Osteocyte (in vitro differentiated cells): ENCODE results near the gene USP7. TPM values are rescaled to one million over a fixed set of nuclear protein-coding genes. Genes with fewer than 3 reads are reported as not detected.
"Not testable (repeated sequence)": the region's sequence is repeated elsewhere in the genome, so short reads cannot be mapped to it uniquely, and the experiment has no call there.

Experiments
- DNase-seq: peaks from one replicate; pipeline ENCODE4 v3.0.0; 2021; ENCODE audit warnings: mixed read lengths; ENCODE audit not compliant: unreplicated experiment; ENCODE audit errors: extremely low spot score
- H3K27ac Mint-ChIP-seq: one replicate; pipeline ENCODE4 v1.8.0; 2021; ENCODE audit warnings: mild to moderate bottlenecking, mixed read lengths; ENCODE audit not compliant: unreplicated experiment
- H3K27me3 Mint-ChIP-seq: one replicate; pipeline ENCODE4 v1.8.0; 2021; ENCODE audit warnings: mixed read lengths; ENCODE audit not compliant: unreplicated experiment
- H3K36me3 Mint-ChIP-seq: one replicate; pipeline ENCODE4 v1.8.0; 2021; ENCODE audit warnings: mixed read lengths; ENCODE audit not compliant: unreplicated experiment
- H3K4me1 Mint-ChIP-seq: one replicate; pipeline ENCODE4 v1.8.0; 2021; ENCODE audit warnings: mixed read lengths; ENCODE audit not compliant: unreplicated experiment
- H3K4me3 Mint-ChIP-seq: one replicate; pipeline ENCODE4 v1.8.0; 2021; ENCODE audit warnings: mild to moderate bottlenecking, moderate library complexity, mixed read lengths; ENCODE audit not compliant: unreplicated experiment
- H3K9me3 Mint-ChIP-seq: one replicate; pipeline ENCODE4 v1.8.0; 2021; ENCODE audit warnings: mixed read lengths; ENCODE audit not compliant: unreplicated experiment
- total RNA-seq: library from RNA; stranded (reverse); gene quantifications from 2 replicates; pipeline ENCODE4 v1.2.1, GENCODE V29; 2021
- TF ChIP-seq, protein P1 (sequence below): fragments of 200-600 bp; sonication (generic); IDR thresholded peaks from 2 replicates; pipeline ENCODE4 v1.5.0; 2021; ENCODE audit warnings: antibody characterized with exemption, mild to moderate bottlenecking, moderate library complexity

USP7 gene
- total RNA-seq, 1 donor from 2014 or later = 88.2 TPM

DNA sequence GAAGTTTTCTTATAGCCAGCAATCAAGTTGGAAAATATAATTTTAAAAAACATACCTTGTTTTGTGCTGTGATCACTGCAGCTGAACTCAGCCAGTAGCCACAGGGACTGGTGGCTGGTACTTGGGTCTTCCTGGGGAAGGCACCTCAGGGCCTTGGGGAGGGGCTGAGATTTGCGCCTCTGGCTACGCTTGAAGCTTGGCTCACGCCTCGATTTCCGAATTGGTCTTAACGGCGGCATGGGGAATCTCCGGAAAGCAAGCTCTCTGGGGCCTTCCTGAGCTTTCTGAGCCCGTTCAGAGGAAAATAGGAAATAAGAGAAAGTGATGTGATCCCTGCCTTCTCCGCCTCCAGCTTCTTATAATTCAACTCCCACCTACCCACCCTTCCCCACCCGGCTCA lies 11.3 kb upstream of the USP7 start:
- peaks cover 14% of the 10 kb centered on the region for H3K4me1 Mint-ChIP-seq
- no peak overlapping the region for H3K27ac Mint-ChIP-seq
- TF ChIP-seq, protein P1, sequence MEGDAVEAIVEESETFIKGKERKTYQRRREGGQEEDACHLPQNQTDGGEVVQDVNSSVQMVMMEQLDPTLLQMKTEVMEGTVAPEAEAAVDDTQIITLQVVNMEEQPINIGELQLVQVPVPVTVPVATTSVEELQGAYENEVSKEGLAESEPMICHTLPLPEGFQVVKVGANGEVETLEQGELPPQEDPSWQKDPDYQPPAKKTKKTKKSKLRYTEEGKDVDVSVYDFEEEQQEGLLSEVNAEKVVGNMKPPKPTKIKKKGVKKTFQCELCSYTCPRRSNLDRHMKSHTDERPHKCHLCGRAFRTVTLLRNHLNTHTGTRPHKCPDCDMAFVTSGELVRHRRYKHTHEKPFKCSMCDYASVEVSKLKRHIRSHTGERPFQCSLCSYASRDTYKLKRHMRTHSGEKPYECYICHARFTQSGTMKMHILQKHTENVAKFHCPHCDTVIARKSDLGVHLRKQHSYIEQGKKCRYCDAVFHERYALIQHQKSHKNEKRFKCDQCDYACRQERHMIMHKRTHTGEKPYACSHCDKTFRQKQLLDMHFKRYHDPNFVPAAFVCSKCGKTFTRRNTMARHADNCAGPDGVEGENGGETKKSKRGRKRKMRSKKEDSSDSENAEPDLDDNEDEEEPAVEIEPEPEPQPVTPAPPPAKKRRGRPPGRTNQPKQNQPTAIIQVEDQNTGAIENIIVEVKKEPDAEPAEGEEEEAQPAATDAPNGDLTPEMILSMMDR = no peak
- H3K36me3 Mint-ChIP-seq = no peaks in the 10 kb centered on the region
- H3K4me3 Mint-ChIP-seq = no peak overlapping the region
- no peaks in the 10 kb centered on the region for H3K9me3 Mint-ChIP-seq
- peaks cover 6% of the 10 kb centered on the region for H3K27me3 Mint-ChIP-seq
- DNase-seq = no peak

DNA sequence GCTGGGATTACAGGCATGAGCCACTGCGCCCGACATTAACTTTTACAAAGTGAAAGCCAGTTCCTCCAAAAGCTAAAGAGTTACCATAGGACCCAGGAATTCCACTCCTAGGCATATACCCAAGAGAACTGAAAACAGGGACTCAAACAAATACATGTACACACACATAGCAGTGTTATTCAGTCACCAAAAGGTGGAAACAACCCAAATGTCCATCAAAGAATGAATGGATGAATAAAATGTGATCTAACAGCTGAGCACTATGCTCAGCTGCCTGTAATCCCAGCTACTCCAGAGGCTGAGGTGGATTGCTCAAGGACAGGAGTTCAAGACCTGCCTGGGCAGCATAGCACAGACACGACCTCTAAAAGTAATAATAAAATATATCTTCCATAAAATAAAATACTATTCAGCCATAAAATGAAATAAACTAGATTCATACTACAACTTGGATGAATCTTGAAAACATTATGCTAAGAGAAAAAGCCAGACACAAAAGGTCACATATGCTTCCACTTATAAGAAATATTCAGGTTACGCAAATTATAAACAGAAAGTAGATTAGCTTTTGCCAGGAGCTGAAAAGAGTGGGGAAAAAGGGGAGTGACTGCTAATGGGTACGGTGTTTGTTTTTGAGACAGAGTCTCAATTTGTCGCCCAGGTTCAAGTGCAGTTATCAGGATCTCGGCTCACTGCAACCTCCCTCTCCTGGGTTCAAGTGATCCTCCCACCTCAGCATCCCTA lies 9.3 kb upstream of the USP7 start:
- no peaks in the 10 kb centered on the region for H3K36me3 Mint-ChIP-seq
- H3K4me1 Mint-ChIP-seq = peaks cover 14% of the 10 kb centered on the region
- no peaks in the 10 kb centered on the region for H3K9me3 Mint-ChIP-seq
- TF ChIP-seq, protein P1 = no peak
- peaks cover 6% of the 10 kb centered on the region for H3K27me3 Mint-ChIP-seq
- no peak for DNase-seq
- no peak overlapping the region for H3K4me3 Mint-ChIP-seq
- no peak overlapping the region for H3K27ac Mint-ChIP-seq

DNA sequence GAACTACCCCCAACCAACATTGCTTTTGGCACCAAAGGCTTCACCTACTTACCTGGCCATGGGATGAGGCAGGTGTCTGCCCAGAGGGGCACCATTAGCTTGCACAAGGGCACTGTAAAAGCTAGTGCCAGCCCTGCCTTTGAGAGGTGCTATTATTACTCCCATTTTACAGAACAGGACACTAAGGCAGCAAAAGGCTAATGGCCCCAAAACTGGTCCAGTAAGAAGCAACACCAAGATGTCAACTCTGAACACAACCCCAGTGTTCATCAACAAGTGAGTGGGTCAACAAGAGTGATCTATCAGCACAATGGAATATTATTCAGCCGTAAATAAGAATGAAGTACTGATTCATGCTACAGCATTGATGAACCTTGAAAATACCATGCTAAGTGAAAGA lies 7.7 kb upstream of the USP7 start:
- TF ChIP-seq, protein P1 = no peak
- H3K27me3 Mint-ChIP-seq = no peaks in the 10 kb centered on the region
- H3K9me3 Mint-ChIP-seq = no peaks in the 10 kb centered on the region
- no peak for DNase-seq
- H3K36me3 Mint-ChIP-seq = no peaks in the 10 kb centered on the region
- H3K4me1 Mint-ChIP-seq = peaks cover 14% of the 10 kb centered on the region
- no peak overlapping the region for H3K4me3 Mint-ChIP-seq
- H3K27ac Mint-ChIP-seq = no peak overlapping the region

DNA sequence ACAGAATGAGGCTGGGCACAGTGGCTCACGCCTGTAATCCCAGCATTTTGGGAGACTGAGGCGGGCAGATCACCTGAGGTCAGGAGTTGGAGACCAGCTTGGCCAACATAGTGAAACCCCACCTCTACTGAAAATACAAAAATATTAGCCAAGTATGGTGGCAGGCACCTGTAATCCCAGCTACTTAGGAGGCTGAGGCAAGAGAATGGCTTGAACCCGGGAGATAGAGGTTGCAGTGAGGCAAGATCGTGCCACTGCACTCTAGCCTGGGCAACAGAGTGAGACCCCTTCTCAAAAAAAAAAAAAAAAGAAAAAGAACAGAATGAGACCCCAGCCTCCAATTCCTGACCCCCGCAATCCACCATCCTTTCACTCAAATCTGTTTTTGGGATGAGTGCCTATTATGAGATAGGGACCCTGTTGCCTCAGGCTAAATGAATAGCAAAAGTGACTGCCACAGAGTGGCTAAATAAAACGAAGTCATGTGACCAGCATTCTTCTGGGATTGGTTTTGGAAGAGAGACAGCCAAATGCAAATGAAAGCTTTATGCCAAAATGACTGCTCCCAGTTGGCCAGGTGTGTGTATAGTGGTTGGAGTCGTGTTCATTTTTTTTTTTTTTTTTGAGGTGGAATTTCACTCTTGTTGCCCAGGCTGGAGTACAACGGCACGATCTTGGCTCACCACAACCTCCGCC lies 5.6 kb upstream of the USP7 start:
- not testable (repeated sequence) for H3K27me3 Mint-ChIP-seq, H3K27ac Mint-ChIP-seq, DNase-seq

DNA sequence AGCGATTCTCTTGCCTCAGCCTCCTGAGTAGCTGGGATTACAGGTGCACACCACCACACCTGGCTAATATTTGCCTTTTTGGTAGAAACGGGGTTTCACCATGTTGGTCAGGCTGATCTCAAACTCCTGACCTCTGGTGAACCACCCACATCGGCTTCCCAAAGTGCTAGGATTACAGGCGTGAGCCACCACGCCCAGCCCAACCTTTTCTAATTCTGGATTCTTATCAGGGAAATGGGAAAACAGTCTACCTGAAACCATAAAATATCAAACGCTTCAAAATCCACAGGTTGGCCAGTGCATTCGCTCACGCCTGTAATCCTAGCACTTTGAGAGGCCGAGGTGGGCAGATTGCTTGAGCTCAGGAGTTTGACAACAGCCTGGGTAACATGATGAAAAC lies 4.3 kb upstream of the USP7 start:
- H3K27me3 Mint-ChIP-seq, DNase-seq: not testable (repeated sequence)

More for the DNA sequence above, 5.6 kb upstream of the USP7 start:
- H3K4me1 Mint-ChIP-seq = peaks cover 14% of the 10 kb centered on the region
- not testable (repeated sequence) for H3K36me3 Mint-ChIP-seq, H3K9me3 Mint-ChIP-seq, H3K4me3 Mint-ChIP-seq

DNA sequence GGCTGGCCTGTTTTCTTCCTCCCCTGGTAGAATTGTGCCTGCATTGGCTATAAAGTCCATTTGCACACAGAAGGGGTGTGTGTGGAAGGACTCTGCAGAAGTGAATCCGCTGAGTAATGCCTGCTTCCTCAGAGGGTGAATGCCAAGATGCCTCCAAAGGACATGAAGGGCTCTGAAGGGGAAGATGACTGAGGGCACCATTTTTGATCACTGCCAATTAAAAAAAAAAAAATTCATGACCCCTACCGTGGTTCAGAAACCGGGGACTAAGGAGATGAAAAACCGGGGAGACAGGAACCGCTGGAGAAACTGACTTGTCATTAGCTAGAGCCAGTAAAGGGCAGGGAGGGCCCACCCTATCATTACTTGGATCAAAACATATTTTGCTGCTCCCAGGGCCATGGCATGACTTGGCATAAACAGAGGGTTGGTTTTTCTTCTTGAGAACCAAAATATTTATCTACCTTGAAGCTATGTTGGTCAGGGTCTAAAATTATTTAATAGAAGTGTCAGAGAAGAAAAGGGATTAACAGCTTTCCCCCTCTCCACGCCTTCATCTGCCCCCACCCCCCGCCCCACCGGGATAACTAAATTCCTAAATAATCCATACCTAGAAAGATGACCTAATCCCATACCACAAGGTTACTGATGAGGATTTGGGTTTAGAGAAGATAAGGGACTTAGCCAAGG lies 3.6 kb upstream of the USP7 start:
- peaks cover 4% of the 10 kb centered on the region for H3K4me1 Mint-ChIP-seq
- H3K27me3 Mint-ChIP-seq = no peaks in the 10 kb centered on the region
- H3K36me3 Mint-ChIP-seq = no peaks in the 10 kb centered on the region
- TF ChIP-seq, protein P1 = no peak
- H3K27ac Mint-ChIP-seq = no peak overlapping the region
- no peaks in the 10 kb centered on the region for H3K9me3 Mint-ChIP-seq
- no peak for DNase-seq
- no peak overlapping the region for H3K4me3 Mint-ChIP-seq

More for the DNA sequence above, 4.3 kb upstream of the USP7 start:
- not testable (repeated sequence) for H3K27ac Mint-ChIP-seq, H3K4me1 Mint-ChIP-seq, H3K9me3 Mint-ChIP-seq, H3K4me3 Mint-ChIP-seq, H3K36me3 Mint-ChIP-seq
